ENCODE results near the gene SFT2D1.

Gene SFT2D1

DNA sequence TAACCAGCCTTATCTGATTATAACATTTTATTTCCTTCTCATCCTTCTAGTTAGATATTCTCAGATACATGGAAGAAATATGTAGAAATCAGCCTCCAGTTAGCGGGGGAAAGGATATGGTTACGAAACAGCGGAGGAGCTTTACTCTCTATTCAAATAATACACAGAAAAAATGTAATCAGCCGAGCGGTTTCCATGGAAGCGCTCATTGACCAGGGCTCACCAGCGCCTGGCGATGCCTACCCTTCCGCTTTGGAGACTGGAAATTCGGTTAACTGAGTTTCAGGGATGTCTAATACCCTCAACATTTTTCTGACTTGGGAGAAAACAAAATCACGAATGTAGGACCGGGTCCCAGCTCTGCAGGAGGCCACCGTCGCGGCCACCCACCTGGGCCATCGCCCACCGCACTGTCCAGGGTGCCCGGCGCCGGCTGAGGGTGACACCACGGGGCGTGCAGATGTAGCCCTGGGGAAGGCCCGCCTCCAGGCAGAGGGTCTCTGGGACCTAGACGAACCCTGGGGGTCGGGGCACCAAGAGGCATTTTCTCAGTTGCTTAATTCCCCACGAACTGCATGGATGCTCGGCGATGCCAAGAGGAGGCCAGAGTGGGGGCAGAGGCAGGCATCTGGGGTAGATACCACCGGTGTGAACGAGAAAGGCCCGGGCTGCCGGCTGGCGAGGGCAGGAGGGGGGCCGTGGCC, 35.8 kb downstream of the SFT2D1 start:
- DNase-seq = no peak

GRCh38 chr6:166305562-166306117, 36.7 kb downstream of the SFT2D1 start:
- no peak for DNase-seq

DNA sequence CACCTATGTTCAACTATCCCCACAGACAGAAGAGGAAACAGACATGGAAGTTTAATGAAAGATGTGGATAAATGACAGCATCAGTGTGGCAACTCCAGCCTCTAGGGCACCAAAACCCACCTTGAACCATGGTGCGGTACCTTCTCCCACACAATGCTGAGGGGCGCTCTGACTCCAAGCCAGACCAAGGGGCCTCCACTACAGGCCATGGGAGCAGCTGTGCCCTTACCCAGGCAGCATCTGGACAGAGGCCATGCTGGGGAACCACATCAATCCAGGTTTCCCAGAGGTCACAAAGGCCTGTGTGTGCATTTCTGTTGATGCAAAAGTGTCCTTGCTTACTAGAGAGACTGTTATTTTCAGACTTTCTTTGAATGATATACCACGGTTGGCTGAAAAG, 38.2 kb downstream of the SFT2D1 start:
- no peak for DNase-seq

- no peak for DNase-seq
These were observed 40.5 kb downstream of the SFT2D1 start for GRCh38 chr6:166301611-166302529.

- DNase-seq = no peak
These were observed 41.9 kb downstream of the SFT2D1 start for GRCh38 chr6:166300357-166300987.

GRCh38 chr6:166297606-166298005, 44.7 kb downstream of the SFT2D1 start:
- DNase-seq = no peak

- DNase-seq = no peak
These were observed 46.1 kb downstream of the SFT2D1 start for GRCh38 chr6:166296035-166296883.

DNA sequence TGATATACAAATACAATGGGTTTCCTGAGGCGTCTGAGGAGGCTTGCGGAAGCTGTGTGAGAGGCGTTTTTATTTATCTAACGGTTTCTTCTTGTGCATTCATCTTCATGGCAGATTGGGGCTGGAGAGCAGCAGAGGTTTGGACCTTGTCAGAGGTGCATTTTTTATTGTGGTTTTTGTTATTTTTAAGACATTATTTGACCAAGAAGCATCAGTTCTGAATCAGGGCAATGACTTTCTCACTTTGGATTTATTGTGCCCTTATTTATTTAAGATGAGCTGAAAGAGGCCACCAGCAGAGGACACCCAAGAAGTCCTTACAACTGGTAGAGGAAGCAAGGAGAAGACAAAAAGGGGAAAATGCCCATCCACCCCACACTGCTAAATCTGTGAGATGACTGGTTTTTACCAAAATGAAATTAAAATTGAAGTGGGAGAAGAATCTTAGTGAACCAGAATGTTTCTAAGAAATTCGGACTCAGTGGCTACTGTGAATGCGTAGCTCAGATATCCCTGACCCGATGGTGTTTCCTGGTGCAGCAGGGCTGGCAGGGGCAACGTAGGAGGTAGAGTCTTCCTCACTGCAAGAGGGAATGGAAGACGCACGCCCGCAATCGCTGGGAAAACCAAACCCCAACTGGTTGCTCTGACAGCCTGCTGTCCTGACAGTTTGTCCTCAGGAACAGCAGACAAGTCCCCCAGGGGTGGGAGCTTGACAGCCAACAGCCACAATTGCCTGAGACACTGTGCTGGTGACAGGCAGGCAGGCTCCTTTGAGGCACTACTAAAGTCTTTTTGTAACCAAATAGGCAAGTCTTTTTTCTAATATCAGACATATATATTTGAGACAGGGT, 48.4 kb downstream of the SFT2D1 start:
- DNase-seq = no peak

GRCh38 chr6:166289207-166290060, 52.9 kb downstream of the SFT2D1 start:
- peak in 1 of 5 experiments; percentile 18 for DNase-seq

GRCh38 chr6:166286839-166287271, 55.5 kb downstream of the SFT2D1 start:
- no peak for DNase-seq

GRCh38 chr6:166285233-166285632, 57.1 kb downstream of the SFT2D1 start:
- no peak for DNase-seq

DNA sequence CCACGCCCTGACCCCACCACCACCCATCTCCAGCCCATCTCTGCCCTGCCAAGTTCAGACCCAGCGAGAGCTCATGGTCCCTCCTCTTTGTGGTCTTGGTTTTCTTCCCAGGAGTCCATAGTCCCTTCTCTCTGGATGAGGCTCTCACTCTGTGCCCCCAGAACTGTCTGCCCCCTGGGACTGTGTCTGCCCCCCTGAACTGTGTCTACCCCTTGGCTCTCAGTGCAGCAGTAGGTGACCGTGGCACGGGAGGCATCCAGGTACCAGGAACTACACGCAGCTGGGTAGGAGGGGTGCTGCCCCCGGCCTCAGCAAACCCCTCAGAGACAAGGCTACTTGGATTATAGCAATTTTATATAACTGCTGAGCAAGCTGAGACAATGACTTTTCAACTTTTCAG, 57.7 kb downstream of the SFT2D1 start:
- DNase-seq = no peak

- DNase-seq = no peak
These were observed 59.8 kb downstream of the SFT2D1 start for GRCh38 chr6:166282394-166283032.

DNA sequence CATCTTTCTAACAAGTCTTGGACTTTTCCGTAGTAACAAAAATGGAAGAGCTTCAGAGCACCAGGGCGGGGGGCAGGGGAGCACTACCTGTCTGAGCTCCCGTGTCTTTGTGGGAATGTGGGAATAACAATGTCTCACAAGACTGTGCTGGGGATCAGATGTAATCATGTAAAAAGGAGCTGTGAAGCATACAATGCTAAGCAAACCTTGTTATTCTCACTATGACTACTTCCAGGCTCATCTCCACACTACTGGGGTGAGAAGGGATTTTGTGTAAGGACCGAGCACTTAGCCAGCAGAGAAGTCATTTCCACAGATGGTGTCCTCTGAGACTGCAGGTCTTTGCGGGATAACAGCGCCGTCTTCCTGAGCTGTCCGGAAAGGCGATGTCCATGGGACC, 61.2 kb downstream of the SFT2D1 start:
- DNase-seq = no peak

GRCh38 chr6:166279393-166279679, 63.0 kb downstream of the SFT2D1 start:
- DNase-seq = no peak

GRCh38 chr6:166278579-166279392, 63.6 kb downstream of the SFT2D1 start:
- no peak for DNase-seq

DNA sequence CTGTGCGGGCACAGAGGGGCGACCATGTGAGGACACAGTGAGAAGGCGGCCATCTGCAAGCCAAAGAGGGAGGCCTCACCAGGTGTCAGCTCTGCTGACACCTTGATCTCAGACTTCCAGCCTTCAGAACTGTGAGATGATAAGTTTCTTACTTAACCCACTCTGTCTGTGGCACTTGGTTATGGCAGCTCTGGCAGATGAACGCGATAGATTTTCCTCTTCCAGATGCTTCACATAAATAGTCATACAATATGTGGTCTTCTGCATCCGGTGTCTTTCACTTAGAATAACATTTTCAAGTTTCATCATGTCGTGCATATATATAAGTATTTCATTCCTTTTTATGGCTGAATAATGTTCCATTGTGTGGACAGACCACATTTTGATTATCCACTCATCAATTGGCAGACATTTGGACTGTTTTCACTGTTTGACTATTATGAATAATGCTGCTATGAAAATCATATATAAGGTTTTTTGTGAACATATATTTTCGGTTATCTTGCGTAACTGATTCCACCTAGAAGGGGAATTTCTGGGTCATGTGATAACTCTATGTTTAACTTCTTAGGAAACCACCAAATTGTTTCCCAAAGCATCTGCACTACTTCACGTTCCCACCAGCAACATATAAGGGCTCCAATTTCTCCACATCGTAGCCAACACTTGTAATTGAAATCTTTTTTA, 64.3 kb downstream of the SFT2D1 start:
- DNase-seq = no peak

DNA sequence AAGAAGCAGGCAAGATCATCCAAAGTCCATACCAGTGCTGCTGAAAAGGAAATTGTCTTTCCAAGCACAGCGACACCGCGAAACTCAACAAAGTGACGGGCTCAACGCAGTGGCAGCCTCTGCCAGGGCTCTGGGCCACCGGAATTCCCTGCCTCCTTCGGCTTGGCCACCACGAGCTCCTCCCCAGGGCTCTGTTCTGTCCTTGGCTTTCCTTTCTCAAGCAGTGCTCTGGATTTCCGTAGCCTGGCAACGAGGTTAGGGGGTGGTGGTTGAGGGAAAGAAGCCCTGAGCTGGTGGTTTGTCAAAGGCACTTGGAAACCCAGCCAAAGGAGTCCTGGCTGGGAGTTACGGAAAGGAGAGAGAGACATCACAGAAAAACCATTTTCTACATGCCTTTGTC, 65.3 kb downstream of the SFT2D1 start:
- no peak for DNase-seq

Measured in T-helper 2 cell (primary cell).